HepG2 (cell line): ENCODE data around the gene DNM1. TPM values are rescaled to one million over a fixed set of nuclear protein-coding genes. Genes with fewer than 3 reads are reported as not detected.

Source experiments
- ATAC-seq: fragments of 200-7000 bp; cut with Tn5 transposase; 3 replicates; pipeline ENCODE4 v1.9.1; 2020; ENCODE audit warnings: mild to moderate bottlenecking, moderate library complexity
- BruUV-seq: library from RNA; stranded (reverse); fragments of 400-500 nt; replicated peaks from 2 replicates; lab custom pipeline; 2021; lab: Mats Ljungman, UMichigan
- CTCF ChIA-PET: fragments of 300-600 bp; formaldehyde crosslinking; extraction: SDS; loops from one replicate; lab custom pipeline; 2021; ENCODE audit warnings: low total read pairs, inconsistent platforms, low intra/inter-chr PET ratio; lab: Yijun Ruan, JAX
- POLR2A ChIA-PET: fragments of 350-600 bp; sonication (Branson Sonifier 250); formaldehyde crosslinking; loops from one replicate; lab custom pipeline; 2020; ENCODE audit warnings: antibody characterized with exemption, inconsistent platforms; lab: Yijun Ruan, JAX
- DNase-seq: peaks from one replicate; pipeline ENCODE4 v3.0.0-alpha.2; 2015; ENCODE audit warnings: low spot score
- FAIRE-seq: peaks from 3 replicates; lab custom pipeline; 2011; peaks lifted over from hg19 to GRCh38; lab: Jason Lieb, UNC
- H2AFZ ChIP-seq: one replicate; pipeline ENCODE4 v1.6.1; 2011; ENCODE audit warnings: low read length, inconsistent platforms
- H3K27ac ChIP-seq: fragments of 300-600 bp; 3 replicates; pipeline ENCODE4 v1.8.0; 2011; ENCODE audit warnings: mixed run types, mild to moderate bottlenecking, mixed read lengths, low read length, inconsistent platforms; ENCODE audit not compliant: insufficient read depth; ENCODE audit errors: extremely low read length
- H3K27me3 ChIP-seq, 2 experiments: fragments of 200-600 bp in 1 of 2; 2 replicates in 1 of 2; 3 replicates in 1 of 2; pipeline versions ENCODE4 v1.6.0 to v1.8.0; 2011; ENCODE audit warnings: low read length in 2 of 2, mild to moderate bottlenecking in 2 of 2, moderate library complexity in 2 of 2, inconsistent platforms in 1 of 2; ENCODE audit not compliant: insufficient read depth in 2 of 2, control insufficient read depth in 1 of 2
- H3K36me3 ChIP-seq, 2 experiments: fragments of 200-600 bp in 1 of 2; replicated peaks in 1 of 2; 2 replicates in 1 of 2; 3 replicates in 1 of 2; pipeline versions ENCODE4 v1.5.1 to v1.8.0; 2011; ENCODE audit warnings: low read length in 2 of 2, inconsistent platforms in 1 of 2; ENCODE audit not compliant: insufficient read depth in 2 of 2, control insufficient read depth in 1 of 2
- H3K4me1 ChIP-seq: 2 replicates; pipeline ENCODE4 v1.5.1; 2012; ENCODE audit warnings: low read length, inconsistent platforms; ENCODE audit not compliant: insufficient read depth
- H3K4me2 ChIP-seq: 2 replicates; pipeline ENCODE4 v1.6.0; 2011; ENCODE audit warnings: low read depth, low read length, inconsistent platforms
- H3K4me3 ChIP-seq, 3 experiments: fragments of 200-600 bp in 1 of 3; sonication (generic), shearing (Covaris generic) in 1 of 3; replicated peaks in 1 of 3; 2 replicates each; pipeline ENCODE4 v1.5.1; 2011 to 2016; ENCODE audit warnings: low read length in 3 of 3, inconsistent platforms in 2 of 3, low read depth in 2 of 3, mild to moderate bottlenecking in 2 of 3, control low read depth in 1 of 3, mixed read lengths in 1 of 3; ENCODE audit not compliant: insufficient read depth in 1 of 3
- H3K79me2 ChIP-seq: one replicate; pipeline ENCODE4 v1.6.1; 2011; ENCODE audit warnings: low read length, inconsistent platforms; ENCODE audit not compliant: insufficient read depth
- H3K9ac ChIP-seq: 2 replicates; pipeline ENCODE4 v1.6.0; 2011; ENCODE audit warnings: mild to moderate bottlenecking, low read depth, low read length, inconsistent platforms; ENCODE audit not compliant: insufficient read depth
- H3K9me3 ChIP-seq: 2 replicates; pipeline ENCODE4 v1.5.1; 2012; ENCODE audit warnings: mild to moderate bottlenecking, low read length
- H4K20me1 ChIP-seq: 2 replicates; pipeline ENCODE4 v1.6.0; 2011; ENCODE audit warnings: inconsistent platforms, mild to moderate bottlenecking, low read length, moderate library complexity; ENCODE audit not compliant: insufficient read depth
- CERS6 ChIP-seq: sonication (generic); formaldehyde crosslinking; IDR thresholded peaks from 2 replicates; pipeline ENCODE4 v1.5.0; 2020; ENCODE audit warnings: missing genetic modification reagents
- FIP1L1 ChIP-seq: fragments of 200-400 bp; formaldehyde crosslinking; IDR thresholded peaks from 2 replicates; pipeline ENCODE4 v1.6.1; 2018; ENCODE audit warnings: low read depth, mild to moderate bottlenecking, low read length, moderate library complexity, borderline replicate concordance; ENCODE audit not compliant: insufficient read depth
- ISL2 ChIP-seq: sonication (generic); formaldehyde crosslinking; IDR thresholded peaks from 2 replicates; pipeline ENCODE4 v1.5.0; 2020; ENCODE audit warnings: missing genetic modification reagents
- MED8 ChIP-seq: sonication (generic); formaldehyde crosslinking; IDR thresholded peaks from 2 replicates; pipeline ENCODE4 v1.8.1; 2023; ENCODE audit warnings: mild to moderate bottlenecking, missing genetic modification reagents; ENCODE audit not compliant: insufficient replicate concordance
- RBFOX2 ChIP-seq: fragments of 200-400 bp; formaldehyde crosslinking; IDR thresholded peaks from 2 replicates; pipeline ENCODE4 v1.6.1; 2017; ENCODE audit warnings: low read depth, mild to moderate bottlenecking, low read length
- RORA ChIP-seq: sonication (generic); formaldehyde crosslinking; IDR thresholded peaks from 2 replicates; pipeline ENCODE4 v1.5.0; 2020; ENCODE audit warnings: mild to moderate bottlenecking, missing genetic modification reagents, moderate library complexity
- SSRP1 ChIP-seq: IDR thresholded peaks from 2 replicates; pipeline ENCODE4 v1.6.1; 2016; ENCODE audit warnings: control low read depth
- U2AF1 ChIP-seq: fragments of 200-400 bp; formaldehyde crosslinking; optimal IDR thresholded peaks from 2 replicates; pipeline ENCODE3; 2017; ENCODE audit warnings: mild to moderate bottlenecking, low read depth, low read length
- ZBTB40 ChIP-seq, 2 experiments: fragments of 450-650 bp in 1 of 2; sonication (generic) in 1 of 2; formaldehyde crosslinking in 1 of 2; IDR thresholded peaks; 2 replicates each; pipeline versions ENCODE4 v1.6.1 to v1.8.0; 2016 to 2022; ENCODE audit warnings: antibody characterized with exemption in 1 of 2, mild to moderate bottlenecking in 1 of 2, missing genetic modification reagents in 1 of 2
- ZNF619 ChIP-seq: sonication (generic); formaldehyde crosslinking; IDR thresholded peaks from 2 replicates; pipeline ENCODE4 v1.4.0; 2020; ENCODE audit warnings: mild to moderate bottlenecking, missing genetic modification reagents
- WGBS: methylation state at CpG from one replicate; pipeline ENCODE4 v1.1.6; 2017; ENCODE audit warnings: low lambda C conversion rate; 5-methylcytosine and 5-hydroxymethylcytosine counted together
- in situ Hi-C: cut with HindIII; loops from 2 replicates; pipeline ENCODE4 v1.10.0; 2017; ENCODE audit warnings: low pct_unique_long_range_greater_than_20kb; ENCODE audit not compliant: extremely low pct_ligation_motif_present
- intact Hi-C: fragments of 100-400 bp; cut with micrococcal nuclease; formaldehyde crosslinking; loops from one replicate; pipeline ENCODE4 v1.10.0; 2022; ENCODE audit not compliant: unreplicated experiment
- polyA plus RNA-seq, 8 experiments: library from polyadenylated mRNA; depleted of rRNA in 3 of 8; stranded (reverse) in 7 of 8; unstranded in 1 of 8; fragments of >200 nt; fragmentation: Illumina TruSeq in 4 of 8; extraction: Trizol in 4 of 8; gene quantifications; 2 replicates each; pipeline versions ENCODE4 v1.2.1 to v1.2.3, GENCODE V29; 2011 to 2016; ENCODE audit warnings: low read depth in 4 of 8, missing spikeins in 1 of 8, mixed read lengths in 1 of 8; ENCODE audit not compliant: insufficient read depth in 1 of 8
- total RNA-seq, 5 experiments: library from RNA; depleted of rRNA; stranded (reverse); fragments of >200 nt; fragmentation: Illumina TruSeq; extraction: Trizol; gene quantifications; 2 replicates each; pipeline ENCODE4 v1.2.3, GENCODE V29; 2016; ENCODE audit warnings: low read depth in 1 of 5
- TF ChIP-seq, protein P1 (sequence below): sonication (generic); formaldehyde crosslinking; IDR thresholded peaks from 2 replicates; pipeline ENCODE4 v1.5.1; 2020; ENCODE audit warnings: missing genetic modification reagents, mild to moderate bottlenecking, borderline replicate concordance

Gene DNM1
- total and polyA plus RNA-seq, 2 of the 13 experiments (the other 11 are each of a cell fraction or from before 2014, with no cell fraction given): 0.13 to 0.58 TPM

GRCh38 chr9:128282500-128282899, 79.3 kb downstream of the DNM1 start:
- H3K4me3 ChIP-seq: no peak overlapping the region
- no peaks in the 10 kb centered on the region for H3K9me3 ChIP-seq
- no peak for ATAC-seq
- in situ Hi-C loops (no loop called here), intact Hi-C loops (no loop called here)
- no peak overlapping the region for H3K27ac ChIP-seq
- no peak overlapping the region for H2AFZ ChIP-seq
- H3K4me1 ChIP-seq: peaks cover 6% of the 10 kb centered on the region
- no peak overlapping the region for H3K4me2 ChIP-seq
- ChIA-PET CTCF (no interaction called here), POLR2A (no interaction called here)
- DNase-seq: no peak
- BruUV-seq: no TSS peak
- H4K20me1 ChIP-seq: no peaks in the 10 kb centered on the region
- H3K27me3 ChIP-seq: no peaks in the 10 kb centered on the region
- no peak for FAIRE-seq
- H3K9ac ChIP-seq: no peak overlapping the region
- no peaks in the 10 kb centered on the region for H3K79me2 ChIP-seq
- H3K36me3 ChIP-seq: peaks cover 5 to 12% of the 10 kb centered on the region in 2 experiments; a peak in 3 of 5 replicates
- 94% methylated on average over 5 of the region's 6 CpGs for WGBS
- TF ChIP-seq RBFOX2: no peak
- TF ChIP-seq MED8 (CRISPR knock-in tag): no peak
- no peak for TF ChIP-seq U2AF1
- no peak for TF ChIP-seq CERS6 (CRISPR knock-in tag)
- no peak for TF ChIP-seq FIP1L1
- no peak for TF ChIP-seq ZNF619
- TF ChIP-seq RORA (CRISPR knock-in tag): no peak
- TF ChIP-seq SSRP1 (CRISPR knock-in tag): no peak
- TF ChIP-seq ISL2 (CRISPR knock-in tag): no peak
- no peak for TF ChIP-seq ZBTB40 (IDR thresholded peaks at IDR 0.05)
- TF ChIP-seq ZBTB40 (CRISPR knock-in tag; IDR thresholded peaks at IDR 0.05): no peak
- TF ChIP-seq, protein P1, sequence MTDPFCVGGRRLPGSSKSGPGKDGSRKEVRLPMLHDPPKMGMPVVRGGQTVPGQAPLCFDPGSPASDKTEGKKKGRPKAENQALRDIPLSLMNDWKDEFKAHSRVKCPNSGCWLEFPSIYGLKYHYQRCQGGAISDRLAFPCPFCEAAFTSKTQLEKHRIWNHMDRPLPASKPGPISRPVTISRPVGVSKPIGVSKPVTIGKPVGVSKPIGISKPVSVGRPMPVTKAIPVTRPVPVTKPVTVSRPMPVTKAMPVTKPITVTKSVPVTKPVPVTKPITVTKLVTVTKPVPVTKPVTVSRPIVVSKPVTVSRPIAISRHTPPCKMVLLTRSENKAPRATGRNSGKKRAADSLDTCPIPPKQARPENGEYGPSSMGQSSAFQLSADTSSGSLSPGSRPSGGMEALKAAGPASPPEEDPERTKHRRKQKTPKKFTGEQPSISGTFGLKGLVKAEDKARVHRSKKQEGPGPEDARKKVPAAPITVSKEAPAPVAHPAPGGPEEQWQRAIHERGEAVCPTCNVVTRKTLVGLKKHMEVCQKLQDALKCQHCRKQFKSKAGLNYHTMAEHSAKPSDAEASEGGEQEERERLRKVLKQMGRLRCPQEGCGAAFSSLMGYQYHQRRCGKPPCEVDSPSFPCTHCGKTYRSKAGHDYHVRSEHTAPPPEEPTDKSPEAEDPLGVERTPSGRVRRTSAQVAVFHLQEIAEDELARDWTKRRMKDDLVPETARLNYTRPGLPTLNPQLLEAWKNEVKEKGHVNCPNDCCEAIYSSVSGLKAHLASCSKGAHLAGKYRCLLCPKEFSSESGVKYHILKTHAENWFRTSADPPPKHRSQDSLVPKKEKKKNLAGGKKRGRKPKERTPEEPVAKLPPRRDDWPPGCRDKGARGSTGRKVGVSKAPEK (CRISPR knock-in tag): no peak
